PC-3 (cell line): ENCODE results near the gene AQP2. TPM values are rescaled to one million over a fixed set of nuclear protein-coding genes. Genes with fewer than 3 reads are reported as not detected.

Experiments
- ATAC-seq: fragments of 200-7000 bp; cut with Tn5 transposase; 2 replicates; pipeline ENCODE4 v1.9.1; 2020; ENCODE audit warnings: mild to moderate bottlenecking, moderate library complexity
- BruUV-seq: library from RNA; stranded (reverse); fragments of 400-500 nt; replicated peaks from 2 replicates; lab custom pipeline; 2021; lab: Mats Ljungman, UMichigan
- CTCF ChIA-PET: fragments of 300-600 bp; sonication (Branson Sonifier 250); formaldehyde crosslinking; loops from one replicate; lab custom pipeline; 2022; ENCODE audit warnings: antibody characterized with exemption; lab: Charles Lee
- POLR2A ChIA-PET: fragments of 300-600 bp; sonication (Branson Sonifier 250); formaldehyde crosslinking; loops from one replicate; lab custom pipeline; 2022; ENCODE audit warnings: antibody characterized with exemption; ENCODE audit not compliant: unreplicated experiment; lab: Charles Lee
- DNase-seq: peaks from one replicate; pipeline ENCODE4 v3.0.0-alpha.2; 2015
- H2AFZ ChIP-seq: fragments of 300-600 bp; sonication (generic); 2 replicates; pipeline ENCODE4 v1.6.0; 2016; ENCODE audit warnings: antibody characterized with exemption, low read length
- H3F3A ChIP-seq: fragments of 300-600 bp; sonication (generic); one replicate; pipeline ENCODE4 v1.6.0; 2017; ENCODE audit warnings: antibody characterized with exemption, low read length, control low read depth, mild to moderate bottlenecking; ENCODE audit not compliant: unreplicated experiment
- H3K27ac ChIP-seq: fragments of 300-600 bp; sonication (generic); 2 replicates; pipeline ENCODE4 v1.5.1; 2016; ENCODE audit warnings: mild to moderate bottlenecking, low read length
- H3K27me3 ChIP-seq: fragments of 300-600 bp; sonication (generic); 2 replicates; pipeline ENCODE4 v1.6.1; 2016; ENCODE audit warnings: low read length, mixed read lengths
- H3K36me3 ChIP-seq: fragments of 300-600 bp; sonication (generic); 2 replicates; pipeline ENCODE4 v1.6.1; 2016; ENCODE audit warnings: low read depth, mixed run types, low read length, mixed read lengths
- H3K4me1 ChIP-seq: fragments of 300-600 bp; sonication (generic); 2 replicates; pipeline ENCODE4 v1.5.1; 2016; ENCODE audit warnings: low read length; ENCODE audit not compliant: insufficient read depth
- H3K4me2 ChIP-seq: fragments of 300-600 bp; sonication (generic); 2 replicates; pipeline ENCODE4 v1.6.0; 2016; ENCODE audit warnings: low read length
- H3K4me3 ChIP-seq: fragments of 300-600 bp; sonication (generic); 2 replicates; pipeline ENCODE4 v1.5.1; 2016; ENCODE audit warnings: mild to moderate bottlenecking, low read length, mixed read lengths
- H3K79me2 ChIP-seq: fragments of 300-600 bp; sonication (generic); 2 replicates; pipeline ENCODE4 v1.6.1; 2017; ENCODE audit warnings: low read length, mixed read lengths
- H3K9ac ChIP-seq: fragments of 300-600 bp; sonication (generic); 2 replicates; pipeline ENCODE4 v1.6.0; 2016; ENCODE audit warnings: mild to moderate bottlenecking, low read length
- H3K9me2 ChIP-seq: fragments of 300-600 bp; sonication (generic); replicated peaks from 2 replicates; pipeline ENCODE4 v1.6.1; 2016; ENCODE audit warnings: mixed run types, low read length, mixed read lengths
- H3K9me3 ChIP-seq: fragments of 300-600 bp; sonication (generic); 2 replicates; pipeline ENCODE4 v1.6.1; 2016; ENCODE audit warnings: low read length, mixed read lengths
- H4K20me1 ChIP-seq: fragments of 300-600 bp; sonication (generic); 2 replicates; pipeline ENCODE4 v1.6.1; 2016; ENCODE audit warnings: low read length, mixed read lengths
- CTCF ChIP-seq: fragments of 300-600 bp; sonication (generic); conservative IDR thresholded peaks from 2 replicates; pipeline ENCODE4 v1.5.1; 2017; ENCODE audit warnings: antibody characterized with exemption, low read depth, mild to moderate bottlenecking, low read length
- EZH2 ChIP-seq: fragments of 300-600 bp; sonication (generic); IDR thresholded peaks from one replicate; pipeline ENCODE4 v1.6.1; 2017; ENCODE audit warnings: antibody characterized with exemption, mild to moderate bottlenecking, low read length; ENCODE audit not compliant: unreplicated experiment
- EZH2phosphoT487 ChIP-seq: fragments of 300-600 bp; sonication (generic); IDR thresholded peaks from 2 replicates; pipeline ENCODE4 v1.6.1; 2018; ENCODE audit warnings: mild to moderate bottlenecking, antibody characterized with exemption, low read length, borderline replicate concordance
- intact Hi-C: fragments of 100-400 bp; cut with micrococcal nuclease; formaldehyde crosslinking; loops from 2 replicates; pipeline ENCODE4 v1.9.0; 2023
- total RNA-seq: library from RNA; depleted of rRNA; stranded (reverse); fragments of >200 nt; gene quantifications from 2 replicates; pipeline ENCODE4 v1.2.3, GENCODE V29; 2014

AQP2 gene
- total RNA-seq, 1 experiment from 2014 or later: not detected

DNA sequence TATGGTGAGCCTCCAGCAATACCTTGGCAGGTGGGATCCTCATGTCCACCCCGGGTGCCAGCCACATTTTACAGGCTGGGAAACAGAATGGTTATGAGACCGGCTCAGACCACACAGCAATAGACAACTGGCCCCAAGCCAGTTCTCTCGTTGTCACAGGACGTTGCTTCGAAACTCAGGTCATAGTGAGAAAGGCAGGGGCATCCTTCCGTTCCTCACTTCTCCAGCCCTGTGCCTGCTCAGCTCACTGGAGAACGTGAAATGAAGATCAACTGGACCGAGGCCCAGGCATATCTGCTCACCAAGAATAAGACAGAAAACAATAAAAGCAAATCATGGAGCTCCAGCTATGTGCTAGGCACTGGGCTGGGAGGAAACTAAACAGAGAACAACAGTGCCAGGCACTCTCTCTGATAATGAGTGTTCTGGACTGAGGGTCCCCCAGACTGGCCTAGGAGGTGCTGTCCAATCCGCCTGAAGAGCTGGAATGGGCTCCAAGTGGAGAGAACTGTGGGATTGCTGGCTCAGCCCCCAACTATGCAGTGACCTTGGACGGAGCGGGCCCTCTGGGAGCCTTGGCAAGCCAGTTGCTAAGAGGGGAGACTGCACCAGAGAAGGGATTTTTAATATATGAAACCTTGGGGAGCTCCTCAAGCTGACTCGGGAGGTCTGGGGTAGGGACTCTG is 28.0 kb upstream of the AQP2 start:
- DNase-seq: no peak
- ChIA-PET CTCF (no interaction called here), POLR2A (no interaction called here)
- Histone ChIP-seq H3F3A (no peaks in the 10 kb centered on the region), H3K36me3 (no peaks in the 10 kb centered on the region), H4K20me1 (no peaks in the 10 kb centered on the region), H3K27ac (no peak overlapping the region), H3K4me2 (no peak overlapping the region), H2AFZ (no peak overlapping the region), H3K9me3 (no peaks in the 10 kb centered on the region), H3K79me2 (no peaks in the 10 kb centered on the region), H3K9me2 (no peaks in the 10 kb centered on the region), H3K27me3 (no peaks in the 10 kb centered on the region), H3K9ac (no peak overlapping the region), H3K4me3 (no peak overlapping the region), H3K4me1 (peaks cover 5% of the 10 kb centered on the region)
- intact Hi-C loops: no loop called here
- ATAC-seq: no peak
- TF ChIP-seq EZH2phosphoT487 (no peak), CTCF (no peak), EZH2 (no peak)
- no TSS peak for BruUV-seq

DNA sequence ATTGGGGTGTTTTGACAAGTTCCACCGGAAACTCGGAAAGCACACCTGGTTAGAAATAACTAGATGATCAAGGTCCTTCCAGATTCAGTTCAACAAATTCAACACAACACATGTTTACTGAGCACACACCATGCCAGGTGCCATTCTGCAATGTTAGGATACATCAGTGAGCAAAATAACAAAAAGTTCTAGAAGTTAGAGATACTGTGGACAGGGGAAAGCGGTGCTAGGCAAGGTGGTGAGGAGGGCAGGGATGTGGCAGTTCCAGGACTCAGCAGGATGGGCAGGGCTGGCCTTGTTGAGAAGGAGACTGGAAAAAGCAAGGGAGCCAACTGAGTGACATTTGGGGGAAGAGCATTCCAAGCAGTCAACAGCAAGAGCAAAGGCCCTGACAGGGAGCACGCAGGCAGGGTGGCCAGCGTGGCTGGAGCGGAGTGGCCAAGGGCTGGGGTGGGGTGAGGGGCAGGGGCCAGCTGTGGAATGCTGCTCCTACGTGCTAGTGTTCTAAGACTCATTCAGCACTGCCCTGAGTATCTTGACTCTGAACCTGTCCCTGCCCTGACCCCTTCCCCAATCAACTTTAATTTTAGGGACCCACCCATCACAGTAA is 27.4 kb upstream of the AQP2 start:
- ChIA-PET CTCF (no interaction called here), POLR2A (no interaction called here)
- H4K20me1 ChIP-seq: no peaks in the 10 kb centered on the region
- intact Hi-C loops: no loop called here
- no peaks in the 10 kb centered on the region for H3F3A ChIP-seq
- no peak overlapping the region for H3K4me3 ChIP-seq
- no peak for ATAC-seq
- H3K9me3 ChIP-seq: no peaks in the 10 kb centered on the region
- H3K9me2 ChIP-seq: no peaks in the 10 kb centered on the region
- no peak for DNase-seq
- TF ChIP-seq EZH2phosphoT487 (no peak), EZH2 (no peak), CTCF (no peak)
- peaks cover 5% of the 10 kb centered on the region for H3K4me1 ChIP-seq
- H3K79me2 ChIP-seq: no peaks in the 10 kb centered on the region
- no peak overlapping the region for H3K27ac ChIP-seq
- no peak overlapping the region for H3K9ac ChIP-seq
- no peaks in the 10 kb centered on the region for H3K27me3 ChIP-seq
- no TSS peak for BruUV-seq
- H3K36me3 ChIP-seq: no peaks in the 10 kb centered on the region
- H3K4me2 ChIP-seq: no peak overlapping the region
- no peak overlapping the region for H2AFZ ChIP-seq
